ENCODE data around the gene PYURF. TPM values are rescaled to one million over a fixed set of nuclear protein-coding genes. Genes with fewer than 3 reads are reported as not detected.

Gene PYURF
- total and polyA plus RNA-seq, 10 of the 15 experiments (the other 5 are each of a cell fraction or from before 2014, with no cell fraction given): 16.7 to 181 (median 79.6) TPM

GRCh38 chr4:88528861-88529260, 5.3 kb upstream of the PYURF start:
- Histone ChIP-seq H4K20me1 (ENCODE audit: control insufficient read depth, insufficient read depth) (no peaks in the 10 kb centered on the region), H3K4me2 (ENCODE audit: control insufficient read depth, insufficient read depth) (no peak overlapping the region), H3K4me1 (ENCODE audit: control insufficient read depth, insufficient read depth, low read length) (peaks cover 31% of the 10 kb centered on the region), H3K36me3 (ENCODE audit: control insufficient read depth in 2 of 2, insufficient read depth in 2 of 2, low read length in 1 of 2) (no peaks in the 10 kb centered on the region), H3K27ac (ENCODE audit: control insufficient read depth, insufficient read depth) (no peak overlapping the region), H3K79me2 (ENCODE audit: control insufficient read depth, insufficient read depth, low read length) (peaks cover 4% of the 10 kb centered on the region), H3K9me3 (replicated peaks; ENCODE audit: control insufficient read depth, insufficient read depth, low read length) (no peaks in the 10 kb centered on the region), H3K4me3 (no peak overlapping the region), H3K9ac (ENCODE audit: control insufficient read depth, insufficient read depth, low read length) (no peak overlapping the region), H3K27me3 (replicated peaks in 1 of 2; ENCODE audit: control insufficient read depth in 2 of 2, insufficient read depth in 2 of 2, low read length in 1 of 2) (no peaks in the 10 kb centered on the region), H2AFZ (ENCODE audit: control insufficient read depth, low read depth, low read length) (no peak overlapping the region)
- WGBS (ENCODE audit: insufficient coverage, insufficient replicate concordance, low lambda C conversion rate, missing lambda C conversion rate): 65% methylated on average over 3 of the region's 3 CpGs
- in situ Hi-C loops (cut with MboI): loop anchor here (5.0 kb wide), 1 partner anchor 493 kb away; no protein-coding TSS in a partner anchor
- no TSS peak for BruUV-seq (replicated peaks)
- no peak for TF ChIP-seq IKZF1 (conservative IDR thresholded peaks at IDR 0.05)
- ATAC-seq: no peak
- RAD21 ChIA-PET (ENCODE audit: unreplicated experiment): interaction anchor here (0.6 kb wide), 1 partner anchor 359 kb away, joined by 3 read pairs; no protein-coding TSS in a partner anchor
- POLR2A ChIA-PET: no interaction called here
- no peak for DNase-seq (ENCODE audit: low read depth, low spot score)
- SMC1A ChIA-PET (ENCODE audit: uncharacterized antibody, unreplicated experiment): interaction anchor here (0.6 to 1.4 kb wide), 2 partner anchors 222 to 494 kb away, joined by 3 to 4 read pairs; no protein-coding TSS in a partner anchor
- CTCF ChIA-PET: interaction anchor here (1.0 to 4.4 kb wide), 4 partner anchors 11 to 310 kb away, joined by 3 to 17 read pairs (median 4); no protein-coding TSS in a partner anchor
- FAIRE-seq: no peak
- intact Hi-C loops (cut with micrococcal nuclease; ENCODE audit: unreplicated experiment): loop anchor here (10.0 kb wide), 1 partner anchor 586 kb away; the partner anchor contains the start of gene TIGD2

- Histone ChIP-seq H3K36me3 (ENCODE audit: control insufficient read depth in 2 of 2, insufficient read depth in 2 of 2, low read length in 1 of 2) (no peaks in the 10 kb centered on the region), H3K4me3 (0 out of 2 replicates have a peak overlapping the region, but pooled peaks have one; percentile 2), H4K20me1 (ENCODE audit: control insufficient read depth, insufficient read depth) (no peaks in the 10 kb centered on the region), H3K79me2 (ENCODE audit: control insufficient read depth, insufficient read depth, low read length) (peaks cover 14% of the 10 kb centered on the region), H3K9ac (ENCODE audit: control insufficient read depth, insufficient read depth, low read length) (no peak overlapping the region), H2AFZ (ENCODE audit: control insufficient read depth, low read depth, low read length) (peak overlapping the region; percentile 69), H3K27me3 (replicated peaks in 1 of 2; ENCODE audit: control insufficient read depth in 2 of 2, insufficient read depth in 2 of 2, low read length in 1 of 2) (no peaks in the 10 kb centered on the region), H3K27ac (ENCODE audit: control insufficient read depth, insufficient read depth) (no peak overlapping the region; the same call in 1 of the 2 replicates), H3K4me1 (ENCODE audit: control insufficient read depth, insufficient read depth, low read length) (peaks cover 31% of the 10 kb centered on the region), H3K4me2 (ENCODE audit: control insufficient read depth, insufficient read depth) (peak overlapping the region; percentile 73), H3K9me3 (replicated peaks; ENCODE audit: control insufficient read depth, insufficient read depth, low read length) (no peaks in the 10 kb centered on the region)
- ChIA-PET CTCF (interaction anchor here (0.8 to 5.5 kb wide), 12 partner anchors 9 to 495 kb away, joined by 3 to 47 read pairs (median 4); no protein-coding TSS in a partner anchor), SMC1A (ENCODE audit: uncharacterized antibody, unreplicated experiment) (interaction anchor here (1.2 to 3.0 kb wide), 7 partner anchors 9 to 493 kb away, joined by 3 to 19 read pairs (median 4); no protein-coding TSS in a partner anchor), POLR2A (interaction anchor here (0.6 kb wide), 1 partner anchor 232 kb away, joined by 8 read pairs; no protein-coding TSS in a partner anchor), RAD21 (ENCODE audit: unreplicated experiment) (interaction anchor here (0.8 to 4.3 kb wide), 5 partner anchors 9 to 699 kb away, joined by 3 to 26 read pairs (median 7); no protein-coding TSS in a partner anchor)
- in situ Hi-C loops (cut with MboI): loop anchor here (5.0 kb wide), 1 partner anchor 495 kb away; no protein-coding TSS in a partner anchor
- DNase-seq (ENCODE audit: low read depth, low spot score) (peak; percentile 56), ATAC-seq (peak; percentile 54), FAIRE-seq (peak; percentile 27)
- BruUV-seq (replicated peaks): no TSS peak
- 12% methylated on average over 8 of the region's 8 CpGs for WGBS (ENCODE audit: insufficient coverage, insufficient replicate concordance, low lambda C conversion rate, missing lambda C conversion rate)
- intact Hi-C loops (cut with micrococcal nuclease; ENCODE audit: unreplicated experiment): loop anchor here (10.0 kb wide), 1 partner anchor 587 kb away; the partner anchor contains the start of gene TIGD2
- peak; percentile 99 for TF ChIP-seq IRF4 (IDR thresholded peaks at IDR 0.05; ENCODE audit: low read depth, low read length)
- peak; percentile 69 for TF ChIP-seq JUNB (IDR thresholded peaks at IDR 0.05)
- no peak for TF ChIP-seq RB1 (IDR thresholded peaks at IDR 0.05; ENCODE audit: borderline replicate concordance)
- TF ChIP-seq RUNX3 (IDR thresholded peaks at IDR 0.05; ENCODE audit: low read length): peak; percentile 57; the same call in 1 of the 2 replicates
- TF ChIP-seq PKNOX1 (IDR thresholded peaks at IDR 0.05): peak; percentile 75
- no peak for TF ChIP-seq CEBPB (IDR thresholded peaks at IDR 0.05; ENCODE audit: borderline replicate concordance in 1 of 2, low read depth in 2 of 2, low read length in 2 of 2)
- 0 out of 2 replicates have a peak, but pooled peaks have one; percentile 23 for TF ChIP-seq YY1 (IDR thresholded peaks at IDR 0.05; ENCODE audit: low read depth, low read length)
- TF ChIP-seq NKRF (conservative IDR thresholded peaks at IDR 0.05): no peak
- no peak for TF ChIP-seq BCLAF1 (IDR thresholded peaks at IDR 0.05)
These were observed 4.2 kb upstream of the PYURF start for GRCh38 chr4:88527787-88528186.
